ENCODE measurements around the gene TBX4.

Gene TBX4

GRCh38 chr17:61410141-61411010 lies 41.8 kb upstream of the TBX4 start:
- Histone ChIP-seq H3K36me3 (ENCODE audit: control insufficient read depth, insufficient read depth, low read length) (no peaks in the 10 kb centered on the region), H3K4me3 (replicated peaks; ENCODE audit: low read depth, low read length) (no peak overlapping the region; the same call in 1 of the 2 replicates), H3K27me3 (replicated peaks; ENCODE audit: control insufficient read depth, insufficient read depth, low read length) (peaks cover 8% of the 10 kb centered on the region; the same call in 1 of the 2 replicates)
- DNase-seq (ENCODE audit: extremely low read depth, insufficient read length): peak; percentile 65
- peak; percentile 40 for TF ChIP-seq CTCF (IDR thresholded peaks at IDR 0.05; ENCODE audit: insufficient read depth, low read length, poor library complexity, severe bottlenecking)

GRCh38 chr17:61411011-61411260 lies 41.3 kb upstream of the TBX4 start:
- peaks cover 8% of the 10 kb centered on the region; the same call in 1 of the 2 replicates for H3K27me3 ChIP-seq (replicated peaks; ENCODE audit: control insufficient read depth, insufficient read depth, low read length)
- H3K4me3 ChIP-seq (replicated peaks; ENCODE audit: low read depth, low read length): no peak overlapping the region

GRCh38 chr17:61411261-61412142 lies 40.7 kb upstream of the TBX4 start:
- Histone ChIP-seq H3K4me3 (replicated peaks; ENCODE audit: low read depth, low read length) (peak overlapping the region; percentile 58), H3K36me3 (ENCODE audit: control insufficient read depth, insufficient read depth, low read length) (no peaks in the 10 kb centered on the region), H3K27me3 (replicated peaks; ENCODE audit: control insufficient read depth, insufficient read depth, low read length) (peaks cover 8% of the 10 kb centered on the region; the same call in 1 of the 2 replicates)
- TF ChIP-seq CTCF (IDR thresholded peaks at IDR 0.05; ENCODE audit: insufficient read depth, low read length, poor library complexity, severe bottlenecking): peak; percentile 19
- peak; percentile 60 for DNase-seq (ENCODE audit: extremely low read depth, insufficient read length)

More at GRCh38 chr17:61411011-61411260, 41.3 kb upstream of the TBX4 start:
- no peak for TF ChIP-seq CTCF (IDR thresholded peaks at IDR 0.05; ENCODE audit: insufficient read depth, low read length, poor library complexity, severe bottlenecking)
- DNase-seq (ENCODE audit: extremely low read depth, insufficient read length): no peak
- H3K36me3 ChIP-seq (ENCODE audit: control insufficient read depth, insufficient read depth, low read length): no peaks in the 10 kb centered on the region

- peak; percentile 76 for DNase-seq (ENCODE audit: extremely low read depth, insufficient read length)
- peak; percentile 89 for TF ChIP-seq CTCF (IDR thresholded peaks at IDR 0.05; ENCODE audit: insufficient read depth, low read length, poor library complexity, severe bottlenecking)
- no peaks in the 10 kb centered on the region for H3K36me3 ChIP-seq (ENCODE audit: control insufficient read depth, insufficient read depth, low read length)
- H3K27me3 ChIP-seq (replicated peaks; ENCODE audit: control insufficient read depth, insufficient read depth, low read length): peaks cover 8% of the 10 kb centered on the region; the same call in 1 of the 2 replicates
- H3K4me3 ChIP-seq (replicated peaks; ENCODE audit: low read depth, low read length): peak overlapping the region; percentile 58
Measured at GRCh38 chr17:61412143-61412859, 39.9 kb upstream of the TBX4 start.

- peak overlapping the region; percentile 58 for H3K4me3 ChIP-seq (replicated peaks; ENCODE audit: low read depth, low read length)
- DNase-seq (ENCODE audit: extremely low read depth, insufficient read length): no peak
- H3K36me3 ChIP-seq (ENCODE audit: control insufficient read depth, insufficient read depth, low read length): no peaks in the 10 kb centered on the region
- TF ChIP-seq CTCF (IDR thresholded peaks at IDR 0.05; ENCODE audit: insufficient read depth, low read length, poor library complexity, severe bottlenecking): no peak
- peaks cover 8% of the 10 kb centered on the region for H3K27me3 ChIP-seq (replicated peaks; ENCODE audit: control insufficient read depth, insufficient read depth, low read length)
Measured at GRCh38 chr17:61412860-61413660, 39.2 kb upstream of the TBX4 start.

All from GM06990 (cell line).